Astrocyte of the spinal cord (primary cell): ENCODE data around the gene LRR1.

Experiments used
- DNase-seq: peaks from one replicate; pipeline ENCODE4 v3.0.0; 2011; ENCODE audit warnings: low read depth, low spot score
- H3K4me3 ChIP-seq: 2 replicates; pipeline ENCODE4 v1.5.1; 2011; ENCODE audit warnings: low read depth, mild to moderate bottlenecking, low read length, moderate library complexity
- CTCF ChIP-seq: IDR thresholded peaks from 2 replicates; pipeline ENCODE4 v1.5.1; 2012; ENCODE audit warnings: low read depth, mild to moderate bottlenecking, low read length, inconsistent platforms
- in situ Hi-C: cut with HindIII; loops from 2 replicates; pipeline ENCODE4 v1.10.0; 2017; ENCODE audit warnings: low sequenced_read_pairs

The LRR1 gene

DNA sequence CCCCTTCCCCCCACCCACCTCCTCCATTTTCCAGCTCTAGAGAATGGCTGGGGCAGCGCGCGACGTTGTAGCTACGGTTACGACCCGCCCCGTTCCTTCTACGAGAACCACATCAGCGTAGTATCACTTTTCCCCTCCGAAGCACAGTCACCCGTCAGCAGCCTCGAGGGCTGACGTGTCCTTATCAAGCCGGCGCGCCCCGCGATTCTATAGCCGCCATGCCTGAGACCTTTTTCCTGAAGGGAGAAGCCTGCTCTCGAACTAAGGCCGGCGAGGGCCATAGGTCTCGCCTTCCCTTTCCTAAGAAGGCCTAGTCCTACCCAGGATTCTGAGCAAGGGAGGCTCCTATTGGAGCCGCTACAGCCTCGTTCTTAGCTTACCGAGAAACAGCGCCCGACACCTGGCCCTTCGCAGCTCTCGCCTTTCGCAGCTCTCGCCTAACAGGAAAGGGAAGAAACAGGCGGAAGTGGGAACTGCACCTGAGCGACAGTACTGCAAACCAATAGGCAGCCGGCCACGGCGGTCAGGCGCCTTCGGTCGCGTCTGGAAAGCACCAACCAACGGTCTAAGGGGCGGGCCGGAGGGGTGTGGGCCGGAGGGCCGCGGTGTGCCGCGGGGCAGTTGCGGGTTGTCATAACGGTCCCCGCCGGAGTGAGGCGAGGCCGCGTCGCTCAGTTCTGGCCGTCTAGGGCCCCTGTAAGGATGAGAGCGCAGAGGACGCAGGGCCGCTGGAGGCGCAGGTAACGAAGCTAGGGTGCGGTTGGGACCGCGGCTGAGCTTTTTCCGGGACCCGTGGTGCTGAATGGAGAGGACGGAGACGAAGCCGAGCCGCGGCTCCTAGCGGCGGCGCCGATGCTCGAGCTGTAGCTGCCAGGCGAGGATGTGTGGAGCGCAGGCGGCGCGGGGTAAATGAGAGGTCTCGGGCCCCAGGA lies 21.7 kb downstream of the LRR1 start, which contains the start of the genes MGAT2 and RPL36AL:
MGAT2 (plus strand) TSS at position 618 of the 932 bp plus-strand sequence. CDS start 470 bp downstream, outside the sequence.
RPL36AL (minus strand) TSS at position 445 of the 932 bp plus-strand sequence. CDS start 1,522 bp downstream, outside the sequence.
- TF ChIP-seq CTCF: peak; percentile 45

DNA sequence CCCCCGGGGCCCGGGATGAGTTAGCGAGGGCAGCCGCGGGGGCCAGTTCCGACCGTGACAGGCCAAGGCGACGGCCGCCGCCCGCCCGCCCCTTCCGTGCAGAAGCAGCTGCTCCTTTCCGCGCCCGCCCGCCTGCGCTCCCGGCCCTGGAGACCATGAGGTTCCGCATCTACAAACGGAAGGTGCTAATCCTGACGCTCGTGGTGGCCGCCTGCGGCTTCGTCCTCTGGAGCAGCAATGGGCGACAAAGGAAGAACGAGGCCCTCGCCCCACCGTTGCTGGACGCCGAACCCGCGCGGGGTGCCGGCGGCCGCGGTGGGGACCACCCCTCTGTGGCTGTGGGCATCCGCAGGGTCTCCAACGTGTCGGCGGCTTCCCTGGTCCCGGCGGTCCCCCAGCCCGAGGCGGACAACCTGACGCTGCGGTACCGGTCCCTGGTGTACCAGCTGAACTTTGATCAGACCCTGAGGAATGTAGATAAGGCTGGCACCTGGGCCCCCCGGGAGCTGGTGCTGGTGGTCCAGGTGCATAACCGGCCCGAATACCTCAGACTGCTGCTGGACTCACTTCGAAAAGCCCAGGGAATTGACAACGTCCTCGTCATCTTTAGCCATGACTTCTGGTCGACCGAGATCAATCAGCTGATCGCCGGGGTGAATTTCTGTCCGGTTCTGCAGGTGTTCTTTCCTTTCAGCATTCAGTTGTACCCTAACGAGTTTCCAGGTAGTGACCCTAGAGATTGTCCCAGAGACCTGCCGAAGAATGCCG lies 22.6 kb downstream of the LRR1 start:
- in situ Hi-C loops: no loop called here
- no peak for DNase-seq
- H3K4me3 ChIP-seq: peak overlapping the region; percentile 93
- no peak for TF ChIP-seq CTCF

More for the DNA sequence above, 21.7 kb downstream of the LRR1 start, which contains the start of the genes MGAT2 and RPL36AL:
- peak within 1 kb of the TSS; percentile 93 for H3K4me3 ChIP-seq
- peak; percentile 99 for DNase-seq
- in situ Hi-C loops: no loop called here

DNA sequence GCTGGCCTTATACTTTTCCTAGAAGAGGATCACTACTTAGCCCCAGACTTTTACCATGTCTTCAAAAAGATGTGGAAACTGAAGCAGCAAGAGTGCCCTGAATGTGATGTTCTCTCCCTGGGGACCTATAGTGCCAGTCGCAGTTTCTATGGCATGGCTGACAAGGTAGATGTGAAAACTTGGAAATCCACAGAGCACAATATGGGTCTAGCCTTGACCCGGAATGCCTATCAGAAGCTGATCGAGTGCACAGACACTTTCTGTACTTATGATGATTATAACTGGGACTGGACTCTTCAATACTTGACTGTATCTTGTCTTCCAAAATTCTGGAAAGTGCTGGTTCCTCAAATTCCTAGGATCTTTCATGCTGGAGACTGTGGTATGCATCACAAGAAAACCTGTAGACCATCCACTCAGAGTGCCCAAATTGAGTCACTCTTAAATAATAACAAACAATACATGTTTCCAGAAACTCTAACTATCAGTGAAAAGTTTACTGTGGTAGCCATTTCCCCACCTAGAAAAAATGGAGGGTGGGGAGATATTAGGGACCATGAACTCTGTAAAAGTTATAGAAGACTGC lies 23.4 kb downstream of the LRR1 start:
- no peak for TF ChIP-seq CTCF
- in situ Hi-C loops: no loop called here
- H3K4me3 ChIP-seq: peak overlapping the region; percentile 93
- no peak for DNase-seq

GRCh38 chr14:49623387-49623786 lies 24.6 kb downstream of the LRR1 start:
- in situ Hi-C loops: no loop called here
- TF ChIP-seq CTCF: no peak
- DNase-seq: no peak
- no peak overlapping the region for H3K4me3 ChIP-seq

DNA sequence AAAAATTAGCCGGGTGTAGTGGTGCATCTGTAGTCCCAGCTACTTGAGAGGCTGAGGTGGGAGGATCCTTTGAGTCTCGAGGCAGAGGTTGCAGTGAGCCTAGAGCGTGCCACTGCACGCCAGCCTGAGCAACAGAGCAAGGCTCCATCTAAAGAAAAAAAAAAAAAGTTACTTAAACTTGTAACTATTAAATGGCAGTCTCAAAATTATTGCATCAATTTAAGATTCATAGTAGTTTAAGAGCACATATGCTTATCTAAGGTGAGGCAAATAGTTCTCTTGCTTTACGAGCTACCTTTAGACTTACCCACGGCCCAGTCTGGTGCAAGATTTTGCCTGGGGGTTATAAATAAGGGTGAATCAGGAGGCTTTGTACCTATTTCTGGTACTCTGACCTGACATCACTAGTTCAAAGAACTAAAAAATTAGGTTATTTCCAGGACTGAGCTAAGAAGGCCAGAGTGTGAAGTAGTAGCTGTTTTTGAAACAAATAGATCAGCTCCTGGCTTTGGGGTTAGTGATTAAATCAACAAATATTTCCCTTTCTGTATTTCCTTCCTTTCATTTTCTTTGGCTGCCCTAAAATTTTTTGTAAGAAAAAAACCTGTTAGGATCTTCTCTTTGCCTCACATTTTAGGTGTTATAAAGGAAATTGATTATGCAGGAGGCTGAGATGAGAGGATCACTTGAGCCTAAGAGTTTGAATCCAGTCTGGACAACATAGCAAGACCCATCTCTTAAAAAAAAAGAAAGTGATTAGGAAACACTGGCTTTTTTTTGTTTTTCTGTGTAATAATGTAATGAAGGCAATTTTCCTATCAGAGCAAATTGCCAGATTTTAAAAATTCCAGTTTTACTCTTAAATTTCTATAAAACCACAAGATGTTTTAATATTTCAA lies 25.4 kb downstream of the LRR1 start:
- no peak overlapping the region for H3K4me3 ChIP-seq
- no peak for DNase-seq

More for the DNA sequence above, 25.4 kb downstream of the LRR1 start:
- in situ Hi-C loops: no loop called here
- no peak for TF ChIP-seq CTCF
